ENCODE measurements around the gene APOA1. TPM values are rescaled to one million over a fixed set of nuclear protein-coding genes. Genes with fewer than 3 reads are reported as not detected.

APOA1 gene
- polyA plus RNA-seq, 1 donor (not counting 4 experiments of a cell fraction or from before 2014, with no cell fraction given), result not detected

DNA sequence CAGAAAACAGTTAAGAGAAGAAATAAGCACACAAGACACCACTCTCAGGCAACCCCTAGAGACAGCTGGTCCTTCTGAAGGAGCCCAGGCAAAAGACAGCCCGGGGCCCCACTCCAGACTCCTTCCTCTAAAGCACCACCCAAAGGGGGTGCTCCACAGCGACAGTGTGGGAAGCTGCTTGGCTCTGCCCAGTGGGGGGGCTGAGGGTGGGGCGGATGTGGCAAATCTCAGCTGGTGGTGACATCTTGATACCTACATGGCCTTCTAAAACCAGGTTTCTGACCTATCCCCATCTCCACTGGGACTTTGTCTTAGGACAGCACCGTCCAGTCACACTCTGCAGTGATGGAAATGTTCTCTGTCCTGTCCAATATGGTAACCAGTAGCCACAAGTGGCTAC, 10.2 kb upstream of the APOA1 start:
- Histone ChIP-seq H3K9ac (ENCODE audit: control insufficient read depth, extremely low read depth, insufficient read depth, low read length) (no peak overlapping the region), H3K27me3 (ENCODE audit: control insufficient read depth, extremely low read depth, insufficient read depth, low read length) (no peaks in the 10 kb centered on the region), H3K9me1 (ENCODE audit: control insufficient read depth, extremely low read depth, insufficient read depth, low read length) (peaks cover 2% of the 10 kb centered on the region), H3K79me2 (ENCODE audit: control insufficient read depth, insufficient read depth, low read length) (no peaks in the 10 kb centered on the region), H3K36me3 (ENCODE audit: control insufficient read depth in 2 of 2, extremely low read depth in 1 of 2, insufficient read depth in 2 of 2, low read length in 2 of 2) (peaks cover 27 to 32% of the 10 kb centered on the region in 2 experiments), H3K4me2 (ENCODE audit: control insufficient read depth, extremely low read depth, insufficient read depth, low read depth, low read length) (no peak overlapping the region), H3K9me3 (ENCODE audit: control insufficient read depth, low read depth, low read length) (no peaks in the 10 kb centered on the region), H3K27ac (ENCODE audit: control insufficient read depth, insufficient read depth, low read length) (no peak overlapping the region), H3K4me3 (ENCODE audit: control insufficient read depth in 2 of 3, extremely low read depth in 1 of 3, insufficient read depth in 2 of 3, low read depth in 1 of 3, low read length in 3 of 3) (no peak overlapping the region), H3K4me1 (ENCODE audit: control insufficient read depth, extremely low read depth, insufficient read depth, low read length) (peaks cover 11% of the 10 kb centered on the region), H2AFZ (ENCODE audit: control insufficient read depth, low read length) (no peak overlapping the region), H4K20me1 (ENCODE audit: control insufficient read depth, extremely low read depth, insufficient read depth, low read length) (no peaks in the 10 kb centered on the region)
- TF ChIP-seq, protein P1, sequence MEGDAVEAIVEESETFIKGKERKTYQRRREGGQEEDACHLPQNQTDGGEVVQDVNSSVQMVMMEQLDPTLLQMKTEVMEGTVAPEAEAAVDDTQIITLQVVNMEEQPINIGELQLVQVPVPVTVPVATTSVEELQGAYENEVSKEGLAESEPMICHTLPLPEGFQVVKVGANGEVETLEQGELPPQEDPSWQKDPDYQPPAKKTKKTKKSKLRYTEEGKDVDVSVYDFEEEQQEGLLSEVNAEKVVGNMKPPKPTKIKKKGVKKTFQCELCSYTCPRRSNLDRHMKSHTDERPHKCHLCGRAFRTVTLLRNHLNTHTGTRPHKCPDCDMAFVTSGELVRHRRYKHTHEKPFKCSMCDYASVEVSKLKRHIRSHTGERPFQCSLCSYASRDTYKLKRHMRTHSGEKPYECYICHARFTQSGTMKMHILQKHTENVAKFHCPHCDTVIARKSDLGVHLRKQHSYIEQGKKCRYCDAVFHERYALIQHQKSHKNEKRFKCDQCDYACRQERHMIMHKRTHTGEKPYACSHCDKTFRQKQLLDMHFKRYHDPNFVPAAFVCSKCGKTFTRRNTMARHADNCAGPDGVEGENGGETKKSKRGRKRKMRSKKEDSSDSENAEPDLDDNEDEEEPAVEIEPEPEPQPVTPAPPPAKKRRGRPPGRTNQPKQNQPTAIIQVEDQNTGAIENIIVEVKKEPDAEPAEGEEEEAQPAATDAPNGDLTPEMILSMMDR (optimal IDR thresholded peaks at IDR 0.05 in 1 of 3, IDR thresholded peaks at IDR 0.05 in 1 of 3, conservative IDR thresholded peaks at IDR 0.05 in 1 of 3; ENCODE audit: extremely low read depth in 1 of 3, insufficient read depth in 2 of 3, low read length in 3 of 3), result no peak
- no peak for TF ChIP-seq EZH2 (IDR thresholded peaks at IDR 0.05; ENCODE audit: low read length)
- DNase-seq (ENCODE audit: low read depth, low spot score) (no peak), FAIRE-seq (no peak)
- dilution Hi-C loops (cut with MboI; ENCODE audit: extremely low pct_ligation_motif_present, low sequenced_read_pairs), result no loop called here

GRCh38 chr11:116844722-116845121, 7.3 kb upstream of the APOA1 start:
- H3K27ac ChIP-seq (ENCODE audit: control insufficient read depth, insufficient read depth, low read length), result no peak overlapping the region
- peaks cover 27 to 32% of the 10 kb centered on the region in 2 experiments for H3K36me3 ChIP-seq (ENCODE audit: control insufficient read depth in 2 of 2, extremely low read depth in 1 of 2, insufficient read depth in 2 of 2, low read length in 2 of 2)
- no peaks in the 10 kb centered on the region for H3K9me3 ChIP-seq (ENCODE audit: control insufficient read depth, low read depth, low read length)
- DNase-seq (ENCODE audit: low read depth, low spot score) (no peak), FAIRE-seq (no peak)
- no peaks in the 10 kb centered on the region for H4K20me1 ChIP-seq (ENCODE audit: control insufficient read depth, extremely low read depth, insufficient read depth, low read length)
- H3K79me2 ChIP-seq (ENCODE audit: control insufficient read depth, insufficient read depth, low read length), result no peaks in the 10 kb centered on the region
- dilution Hi-C loops (cut with MboI; ENCODE audit: extremely low pct_ligation_motif_present, low sequenced_read_pairs), result no loop called here
- H3K4me3 ChIP-seq (ENCODE audit: control insufficient read depth in 2 of 3, extremely low read depth in 1 of 3, insufficient read depth in 2 of 3, low read depth in 1 of 3, low read length in 3 of 3), result no peak overlapping the region
- no peaks in the 10 kb centered on the region for H3K4me1 ChIP-seq (ENCODE audit: control insufficient read depth, extremely low read depth, insufficient read depth, low read length)
- H3K27me3 ChIP-seq (ENCODE audit: control insufficient read depth, extremely low read depth, insufficient read depth, low read length), result no peaks in the 10 kb centered on the region
- TF ChIP-seq, protein P1 (optimal IDR thresholded peaks at IDR 0.05 in 1 of 3, IDR thresholded peaks at IDR 0.05 in 1 of 3, conservative IDR thresholded peaks at IDR 0.05 in 1 of 3; ENCODE audit: extremely low read depth in 1 of 3, insufficient read depth in 2 of 3, low read length in 3 of 3), result no peak
- TF ChIP-seq EZH2 (IDR thresholded peaks at IDR 0.05; ENCODE audit: low read length), result no peak
- H3K9me1 ChIP-seq (ENCODE audit: control insufficient read depth, extremely low read depth, insufficient read depth, low read length), result no peaks in the 10 kb centered on the region
- no peak overlapping the region for H3K4me2 ChIP-seq (ENCODE audit: control insufficient read depth, extremely low read depth, insufficient read depth, low read depth, low read length)
- no peak overlapping the region for H2AFZ ChIP-seq (ENCODE audit: control insufficient read depth, low read length)
- H3K9ac ChIP-seq (ENCODE audit: control insufficient read depth, extremely low read depth, insufficient read depth, low read length), result no peak overlapping the region
